Iris pigment epithelial cell (primary cell): Measurements from ENCODE around the gene POLR2F.
"Not testable (repeated sequence)": the region's sequence is repeated elsewhere in the genome, so short reads cannot be mapped to it uniquely, and the experiment has no call there.

ENCODE experiments used
- DNase-seq: peaks from one replicate; pipeline ENCODE4 v3.0.0-alpha.2; 2011; ENCODE audit warnings: low read depth

The POLR2F gene

GRCh38 chr22:37954686-37955085, 1.2 kb downstream of the POLR2F start:
- no peak for DNase-seq

DNA sequence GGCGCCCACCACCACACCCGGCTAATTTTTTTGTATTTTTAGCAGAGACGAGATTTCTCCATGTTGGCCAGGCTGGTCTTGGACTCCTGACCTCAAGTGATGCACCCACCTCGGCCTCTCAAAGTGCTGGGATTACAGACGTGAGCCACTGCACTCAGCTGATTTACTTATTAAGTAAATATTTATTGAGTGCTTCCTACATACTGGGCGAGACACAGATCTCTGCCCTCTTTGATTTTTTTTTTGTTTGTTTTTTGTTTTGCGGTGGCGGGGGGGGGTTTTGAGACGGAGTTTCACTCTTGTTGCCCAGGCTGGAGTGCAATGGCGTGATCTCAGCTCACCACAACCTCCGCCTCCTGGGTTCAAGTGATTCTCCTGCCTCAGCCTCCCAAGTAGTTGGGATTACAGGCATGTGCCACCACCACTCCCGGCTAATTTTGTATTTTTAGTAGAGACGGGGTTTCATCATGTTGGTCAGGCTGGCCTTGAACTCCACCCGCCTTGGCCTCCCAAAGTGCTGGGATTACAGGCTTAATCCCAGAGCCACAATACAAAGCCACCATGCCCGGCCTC, 2.4 kb downstream of the POLR2F start:
- not testable (repeated sequence) for DNase-seq

- DNase-seq: no peak
Observed at GRCh38 chr22:37957232-37957631, 3.7 kb downstream of the POLR2F start.

DNA sequence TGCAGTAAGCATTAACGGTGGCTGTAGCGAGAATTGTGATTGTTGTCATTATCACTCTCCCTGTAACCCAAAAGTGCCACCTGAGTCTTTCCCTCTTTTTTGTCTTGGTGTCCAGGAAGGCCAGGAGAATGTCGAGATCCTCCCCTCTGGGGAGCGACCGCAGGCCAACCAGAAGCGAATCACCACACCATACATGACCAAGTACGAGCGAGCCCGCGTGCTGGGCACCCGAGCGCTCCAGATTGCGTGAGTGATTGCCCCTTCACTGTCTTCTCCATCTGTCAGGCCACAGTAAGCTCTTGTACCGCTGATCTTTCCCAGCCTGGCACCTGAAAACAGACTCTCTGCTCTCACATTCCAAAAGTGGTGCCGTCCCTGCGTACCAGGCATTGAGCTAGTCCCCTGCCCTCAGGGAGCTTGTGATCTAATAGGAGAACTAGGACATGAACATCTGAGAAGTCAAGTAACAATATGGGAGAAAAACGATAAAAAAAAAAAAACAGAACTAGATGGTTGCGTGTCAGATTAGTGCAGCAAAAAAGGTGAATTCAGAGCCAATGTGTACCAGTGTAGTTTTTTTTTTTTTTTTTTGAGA, 5.8 kb downstream of the POLR2F start:
- no peak for DNase-seq

GRCh38 chr22:37961062-37961461, 7.6 kb downstream of the POLR2F start:
- DNase-seq: no peak

GRCh38 chr22:37965940-37966664, 12.6 kb downstream of the POLR2F start:
- peak; percentile 51 for DNase-seq

DNA sequence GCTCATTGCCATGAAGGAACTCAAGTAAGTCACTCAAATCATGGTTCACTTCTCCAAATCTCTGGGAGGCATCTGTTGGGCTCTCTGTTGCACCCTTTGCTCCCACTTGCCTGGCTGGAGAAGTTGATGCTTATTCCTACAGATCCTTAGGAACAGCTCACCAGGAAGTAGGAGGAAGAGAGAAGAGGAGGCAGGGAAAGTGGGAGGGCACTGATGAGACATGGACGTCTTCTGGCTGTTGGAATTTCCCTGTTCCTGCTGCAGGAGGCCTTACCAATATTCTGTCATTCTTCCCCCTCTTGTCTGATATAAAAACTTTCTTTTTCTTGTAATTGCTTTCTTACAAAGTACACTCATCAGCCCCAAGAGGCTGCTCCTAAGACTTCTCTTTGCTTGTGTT, 13.6 kb downstream of the POLR2F start:
- no peak for DNase-seq

DNA sequence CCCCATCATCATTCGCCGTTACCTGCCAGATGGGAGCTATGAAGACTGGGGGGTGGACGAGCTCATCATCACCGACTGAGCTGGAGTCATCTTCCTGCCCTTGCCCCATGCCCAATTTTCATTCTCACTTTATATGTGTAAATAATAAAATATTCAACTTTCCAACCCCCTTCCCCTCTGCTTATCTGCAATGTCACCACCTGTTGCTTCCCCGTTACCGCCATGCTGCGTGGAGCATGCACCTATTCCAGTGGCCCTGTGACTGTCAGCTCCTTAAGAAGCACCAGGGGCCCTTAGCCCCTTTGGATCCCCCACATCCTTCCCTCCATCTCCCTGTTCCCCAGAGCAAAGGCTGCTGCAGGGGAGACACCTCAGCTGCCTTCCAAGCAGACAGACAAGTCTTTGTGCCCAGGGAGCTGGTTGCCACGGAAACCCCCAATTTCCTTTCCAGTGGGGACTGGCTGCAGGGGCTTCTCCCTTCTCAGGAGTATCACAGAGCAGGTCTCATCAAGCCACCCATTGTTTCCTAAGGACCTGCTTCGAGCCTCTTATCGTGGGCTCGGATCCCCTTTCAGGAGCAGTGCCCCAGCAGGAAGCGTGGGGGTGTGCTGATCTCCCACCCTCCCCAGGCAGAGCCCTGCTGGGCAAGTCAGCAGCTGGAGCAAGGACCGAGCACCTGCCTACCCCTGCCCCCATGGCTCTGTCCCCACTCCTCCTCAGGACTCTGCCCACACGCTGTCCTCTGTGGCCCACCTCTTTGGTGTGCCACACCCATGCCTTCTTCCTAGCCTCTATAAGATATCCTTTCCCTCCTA, 14.3 kb downstream of the POLR2F start:
- no peak for DNase-seq

DNA sequence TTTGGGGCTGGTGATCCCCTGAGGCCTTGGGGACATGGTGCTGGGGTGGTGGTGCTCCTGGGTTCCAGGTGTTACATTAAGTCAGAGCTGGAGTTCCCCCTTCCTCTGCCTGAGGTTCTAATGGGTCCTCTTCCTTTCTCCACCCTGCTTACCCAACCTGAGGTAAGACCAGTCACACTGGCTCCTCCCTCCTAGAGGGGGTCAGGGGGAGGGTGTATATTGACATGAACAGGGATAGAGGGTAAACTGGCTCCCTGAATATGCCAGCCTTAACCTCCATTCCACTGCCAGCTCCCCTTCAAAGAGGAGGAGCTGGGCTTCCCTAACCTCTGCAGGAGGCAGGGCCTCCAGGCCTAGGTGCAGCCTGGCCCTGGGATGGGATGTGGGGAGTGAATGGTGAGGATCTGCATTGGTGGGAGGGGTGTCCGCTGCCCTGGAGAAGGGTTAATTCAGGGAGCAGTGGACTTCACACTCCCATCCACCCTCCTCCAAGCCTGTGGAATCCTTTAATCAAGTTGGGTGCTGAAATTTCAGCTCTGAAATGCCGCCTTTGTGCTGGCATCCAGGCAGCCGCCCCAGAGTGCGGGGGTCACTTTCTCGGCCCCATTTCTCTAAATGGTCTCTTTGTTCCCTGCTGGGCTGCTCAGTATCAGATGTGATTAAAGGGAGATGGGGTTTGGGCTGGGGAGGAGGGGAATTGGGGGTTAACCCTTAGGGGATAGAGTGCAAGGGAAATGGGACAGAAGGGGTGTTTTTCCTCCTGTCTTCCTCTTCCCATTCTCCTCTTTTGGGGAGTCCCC, 15.2 kb downstream of the POLR2F start:
- no peak for DNase-seq

DNA sequence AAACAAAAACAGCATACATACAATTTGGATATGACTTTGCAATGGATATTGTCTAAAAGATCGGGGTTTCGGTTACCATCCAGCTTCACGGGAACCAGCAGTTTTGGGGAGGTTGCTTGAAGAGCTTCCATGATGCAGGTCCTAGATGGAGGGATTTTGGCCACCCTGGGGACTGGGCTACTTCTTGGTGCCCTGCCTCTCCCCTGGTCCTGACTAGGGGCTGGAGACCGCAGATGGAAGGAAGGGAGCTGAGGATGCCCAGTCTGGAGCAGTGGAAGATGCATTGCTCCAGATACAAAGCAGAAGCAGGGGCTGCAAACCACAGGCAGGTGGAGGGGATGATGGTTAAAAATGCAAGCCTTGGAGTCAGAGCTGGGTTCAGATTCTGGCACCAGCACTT, 17.4 kb downstream of the POLR2F start:
- DNase-seq: no peak

GRCh38 chr22:37971475-37972434, 18.3 kb downstream of the POLR2F start:
- DNase-seq: no peak

DNA sequence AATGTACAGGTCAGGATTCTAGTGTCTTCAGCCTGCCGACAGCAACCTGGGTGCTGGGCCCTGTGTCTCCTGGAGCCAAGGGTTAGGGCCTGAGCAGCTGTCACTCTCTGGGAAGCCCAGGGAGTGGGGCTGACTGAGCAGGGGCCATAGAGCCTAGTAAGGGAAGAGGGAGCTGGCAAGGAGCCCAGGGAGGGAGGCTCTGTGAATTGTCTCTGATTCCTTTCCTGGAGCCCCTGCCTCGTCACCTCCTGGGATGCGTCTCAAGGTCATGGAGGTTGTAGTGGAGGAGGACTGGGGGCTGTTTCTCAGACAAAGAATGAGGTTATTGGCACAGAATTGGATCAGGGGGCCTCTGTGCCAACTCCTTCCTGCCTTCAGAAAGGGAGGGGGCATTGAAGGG, 19.0 kb downstream of the POLR2F start:
- no peak for DNase-seq

- DNase-seq: no peak
Observed at GRCh38 chr22:37973271-37974170, 20.0 kb downstream of the POLR2F start.

DNA sequence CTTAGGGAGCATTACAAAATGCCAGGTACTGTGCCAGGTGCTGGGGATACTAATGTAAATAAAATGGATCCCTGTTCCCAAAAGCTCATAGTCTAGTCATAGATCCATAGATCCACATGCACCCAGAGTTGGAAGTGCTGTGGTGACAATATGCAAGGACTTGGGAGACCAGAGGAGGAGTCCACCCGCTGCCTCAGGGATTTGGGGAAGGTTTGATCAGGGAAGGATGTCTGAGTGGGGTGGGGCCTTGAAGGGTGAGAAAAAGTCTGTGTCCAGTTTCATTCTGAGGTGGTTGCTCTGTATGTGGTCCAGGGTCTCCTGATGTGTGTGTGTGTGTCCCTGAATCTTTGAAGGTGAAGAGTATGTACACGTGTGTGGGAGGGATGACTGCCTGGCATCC, 21.7 kb downstream of the POLR2F start:
- no peak for DNase-seq

DNA sequence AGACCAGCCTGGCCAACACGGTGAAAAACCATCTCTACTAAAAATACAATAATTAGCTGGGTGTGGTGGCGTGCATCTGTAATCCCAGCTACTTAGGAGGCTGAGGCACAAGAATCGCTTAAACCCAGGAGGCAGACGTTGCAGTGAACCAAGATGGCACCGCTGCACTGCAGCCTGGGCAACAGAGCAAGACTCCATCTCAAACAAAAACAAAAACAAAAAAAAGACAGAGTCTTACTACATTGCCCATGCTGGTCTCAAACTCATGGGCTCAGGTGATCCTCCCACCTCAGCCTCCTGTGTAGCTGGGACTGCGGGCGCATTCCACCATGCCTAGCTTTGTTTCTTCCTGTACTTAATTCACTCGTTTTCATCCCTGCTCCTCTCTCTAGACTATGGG, 22.5 kb downstream of the POLR2F start:
- DNase-seq: not testable (repeated sequence)

DNA sequence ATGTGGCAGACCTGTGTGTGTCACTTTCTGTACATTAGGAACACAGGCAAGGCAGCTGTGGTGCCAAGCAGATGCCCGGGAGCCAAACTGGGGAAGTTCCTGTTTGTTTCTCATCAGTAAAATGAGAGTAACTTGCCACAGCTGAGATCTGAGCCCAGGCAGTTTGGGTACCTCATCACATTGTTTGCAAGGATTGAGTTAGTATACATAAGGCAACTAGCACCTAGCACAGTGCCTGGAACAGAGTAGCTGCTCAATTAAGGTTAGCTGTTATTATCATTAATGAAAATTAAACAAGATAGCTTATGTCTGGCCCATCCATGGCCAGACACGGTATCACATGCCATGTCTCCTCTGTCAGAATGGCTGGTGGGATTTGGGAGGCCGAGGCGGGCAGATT, 23.0 kb downstream of the POLR2F start:
- DNase-seq: no peak

DNA sequence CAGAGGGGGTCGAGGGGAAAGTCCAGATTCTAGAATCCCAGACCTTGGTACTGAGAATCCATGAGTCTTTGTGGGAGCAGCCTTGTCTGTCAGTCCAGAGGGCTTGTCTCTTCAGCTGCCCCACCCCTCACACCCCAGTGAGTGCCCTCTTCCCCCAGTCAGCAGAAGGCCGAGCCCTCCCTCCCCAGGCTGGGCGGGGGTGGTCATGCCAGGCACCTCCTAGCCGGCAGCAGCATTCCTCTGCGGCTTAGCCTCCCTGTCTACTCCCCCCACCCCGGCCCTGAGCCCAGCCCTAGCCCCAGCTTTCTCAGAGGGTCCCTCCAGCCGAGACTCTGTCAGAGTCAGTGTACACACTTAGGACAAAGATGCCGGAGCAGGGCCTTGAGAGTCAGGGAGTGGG, 26.3 kb downstream of the POLR2F start:
- DNase-seq: no peak

DNA sequence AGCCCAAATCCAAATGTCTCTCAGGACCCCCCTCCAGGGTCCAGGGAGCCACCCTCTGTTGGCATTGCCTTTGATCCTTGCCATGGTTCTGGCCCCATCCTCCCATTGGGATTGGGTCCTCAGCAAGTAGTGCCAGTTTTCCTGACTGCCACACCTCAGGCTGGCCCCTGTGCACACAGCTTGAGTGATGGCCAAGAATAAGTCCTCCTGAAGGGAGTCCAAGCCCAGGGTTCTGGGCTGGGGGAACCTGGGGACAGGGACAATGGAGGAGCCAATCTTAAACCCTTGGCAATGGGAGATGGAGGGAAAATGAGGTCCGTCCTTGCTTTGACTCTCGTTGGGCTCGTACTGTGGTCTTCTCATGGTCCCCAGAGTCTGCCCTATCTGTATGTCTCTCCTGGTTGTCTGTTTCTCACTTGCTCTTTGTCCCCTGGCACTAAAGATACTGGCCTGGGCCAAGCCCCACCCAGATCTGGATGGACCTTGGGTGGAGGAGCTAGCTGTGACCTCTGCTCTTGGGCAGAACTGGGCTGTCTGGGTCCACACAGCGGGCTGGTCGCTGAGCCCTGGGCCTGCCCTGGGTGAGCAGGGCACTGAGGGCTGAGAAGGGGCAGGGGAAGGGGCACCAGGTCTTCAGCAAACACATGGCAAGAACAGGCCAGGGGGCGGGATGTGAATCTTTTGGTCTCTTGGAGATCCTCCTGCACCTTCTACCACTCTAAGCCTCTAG, 27.9 kb downstream of the POLR2F start:
- DNase-seq: no peak

DNA sequence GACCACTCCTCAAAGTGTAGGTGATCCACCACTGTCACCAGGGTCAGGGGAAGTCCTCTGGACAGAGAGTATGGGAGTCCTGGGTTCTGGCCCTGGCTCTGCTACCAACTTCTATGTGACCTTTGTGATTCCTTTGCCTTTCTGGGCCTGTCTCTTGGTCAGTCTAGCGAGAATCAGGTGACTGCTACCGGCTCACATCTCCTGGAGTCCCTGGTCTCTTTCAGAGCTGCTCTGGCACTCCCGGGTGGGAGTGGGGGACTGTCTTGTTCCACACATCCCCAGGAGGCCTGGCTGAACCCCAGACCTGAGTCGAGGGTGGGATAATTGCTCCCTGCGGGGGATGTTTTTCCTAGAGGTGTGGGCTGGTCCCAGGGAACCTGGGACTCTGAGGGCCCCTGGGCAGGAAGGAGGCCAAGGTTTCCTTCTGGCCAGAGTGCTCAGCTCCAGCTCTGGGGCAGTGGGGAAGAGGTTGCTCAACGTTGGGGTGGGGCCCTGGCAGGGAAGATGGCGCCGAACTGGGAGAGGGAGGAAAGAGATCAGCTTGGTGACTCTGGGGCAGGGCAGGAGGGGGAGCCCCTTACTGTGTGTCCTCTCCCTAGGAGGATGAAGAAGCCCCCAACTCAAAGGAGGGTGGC, 28.8 kb downstream of the POLR2F start:
- DNase-seq: no peak
